ENCODE measurements around the gene SCUBE1.
A peak's percentile ranks its signal among the peaks of the same experiment; 100 is the strongest.

Gene SCUBE1

DNA sequence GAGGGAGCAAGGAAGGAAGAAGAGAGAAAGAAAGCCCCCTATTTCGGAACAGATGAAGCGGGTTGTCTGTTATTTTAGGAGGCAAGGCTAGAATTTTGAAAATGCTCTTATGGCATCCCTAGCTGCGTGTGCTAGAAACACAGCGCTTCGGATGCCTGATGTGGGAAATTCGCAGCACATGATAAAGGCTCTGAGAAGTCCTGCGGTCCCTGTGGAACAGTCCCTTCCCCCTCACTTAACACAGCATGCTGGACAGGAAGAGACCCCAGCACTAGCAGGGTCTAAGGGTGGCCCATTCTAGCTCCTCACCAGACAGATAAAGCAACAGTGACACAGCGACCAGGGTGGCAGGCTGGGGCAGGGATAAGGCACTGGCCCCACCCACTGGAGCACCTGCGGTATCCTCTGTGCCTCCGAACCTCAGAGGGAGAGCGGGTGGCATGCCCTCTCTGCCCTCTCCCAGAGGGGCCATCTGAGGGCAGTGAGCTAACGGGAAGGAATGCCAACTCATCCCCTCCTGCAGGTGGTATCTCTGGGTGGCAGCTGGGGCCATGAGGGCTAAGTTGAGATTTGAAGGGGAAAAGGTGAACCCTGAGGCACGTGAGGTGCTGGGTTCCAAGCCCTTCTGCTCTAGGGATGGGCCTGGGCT is 75.7 kb downstream of the SCUBE1 start:
- TF ChIP-seq, protein P1, sequence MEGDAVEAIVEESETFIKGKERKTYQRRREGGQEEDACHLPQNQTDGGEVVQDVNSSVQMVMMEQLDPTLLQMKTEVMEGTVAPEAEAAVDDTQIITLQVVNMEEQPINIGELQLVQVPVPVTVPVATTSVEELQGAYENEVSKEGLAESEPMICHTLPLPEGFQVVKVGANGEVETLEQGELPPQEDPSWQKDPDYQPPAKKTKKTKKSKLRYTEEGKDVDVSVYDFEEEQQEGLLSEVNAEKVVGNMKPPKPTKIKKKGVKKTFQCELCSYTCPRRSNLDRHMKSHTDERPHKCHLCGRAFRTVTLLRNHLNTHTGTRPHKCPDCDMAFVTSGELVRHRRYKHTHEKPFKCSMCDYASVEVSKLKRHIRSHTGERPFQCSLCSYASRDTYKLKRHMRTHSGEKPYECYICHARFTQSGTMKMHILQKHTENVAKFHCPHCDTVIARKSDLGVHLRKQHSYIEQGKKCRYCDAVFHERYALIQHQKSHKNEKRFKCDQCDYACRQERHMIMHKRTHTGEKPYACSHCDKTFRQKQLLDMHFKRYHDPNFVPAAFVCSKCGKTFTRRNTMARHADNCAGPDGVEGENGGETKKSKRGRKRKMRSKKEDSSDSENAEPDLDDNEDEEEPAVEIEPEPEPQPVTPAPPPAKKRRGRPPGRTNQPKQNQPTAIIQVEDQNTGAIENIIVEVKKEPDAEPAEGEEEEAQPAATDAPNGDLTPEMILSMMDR (IDR thresholded peaks at IDR 0.05; ENCODE audit: unreplicated experiment in 3 of 3): no peak
- Mint-ChIP-seq H3K4me1 (peaks cover 58% of the 10 kb centered on the region), H3K4me3 (no peak overlapping the region), H3K9me3 (peaks cover 3% of the 10 kb centered on the region), H3K27me3 (ENCODE audit: low read depth) (peaks cover 60% of the 10 kb centered on the region), H3K36me3 (ENCODE audit: low read depth) (no peaks in the 10 kb centered on the region), H3K27ac (no peak overlapping the region)

DNA sequence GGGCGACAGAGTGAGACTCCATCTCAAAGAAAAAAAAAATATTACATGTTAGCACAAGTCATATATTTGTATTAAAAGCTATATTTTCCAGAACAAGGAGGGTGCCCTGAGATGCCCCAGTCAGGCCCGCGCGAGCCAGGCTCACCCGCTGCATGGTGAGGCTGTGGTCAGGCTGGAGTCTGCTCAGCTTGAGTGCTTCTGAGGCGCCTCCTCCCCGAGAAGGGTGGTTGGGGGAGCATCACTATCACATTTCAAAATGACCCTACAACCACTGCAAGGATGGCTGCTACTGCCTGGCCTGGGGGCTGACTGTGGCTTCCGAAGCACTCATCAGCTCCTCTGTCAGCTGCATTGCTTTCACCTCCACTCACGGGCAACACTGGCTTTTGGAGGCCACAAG is 77.1 kb downstream of the SCUBE1 start:
- Mint-ChIP-seq H3K36me3 (ENCODE audit: low read depth) (no peaks in the 10 kb centered on the region), H3K4me3 (no peak overlapping the region), H3K9me3 (peaks cover 3% of the 10 kb centered on the region), H3K27ac (no peak overlapping the region), H3K27me3 (ENCODE audit: low read depth) (peaks cover 57% of the 10 kb centered on the region), H3K4me1 (peaks cover 56% of the 10 kb centered on the region)
- TF ChIP-seq, protein P1 (IDR thresholded peaks at IDR 0.05; ENCODE audit: unreplicated experiment in 3 of 3): no peak

DNA sequence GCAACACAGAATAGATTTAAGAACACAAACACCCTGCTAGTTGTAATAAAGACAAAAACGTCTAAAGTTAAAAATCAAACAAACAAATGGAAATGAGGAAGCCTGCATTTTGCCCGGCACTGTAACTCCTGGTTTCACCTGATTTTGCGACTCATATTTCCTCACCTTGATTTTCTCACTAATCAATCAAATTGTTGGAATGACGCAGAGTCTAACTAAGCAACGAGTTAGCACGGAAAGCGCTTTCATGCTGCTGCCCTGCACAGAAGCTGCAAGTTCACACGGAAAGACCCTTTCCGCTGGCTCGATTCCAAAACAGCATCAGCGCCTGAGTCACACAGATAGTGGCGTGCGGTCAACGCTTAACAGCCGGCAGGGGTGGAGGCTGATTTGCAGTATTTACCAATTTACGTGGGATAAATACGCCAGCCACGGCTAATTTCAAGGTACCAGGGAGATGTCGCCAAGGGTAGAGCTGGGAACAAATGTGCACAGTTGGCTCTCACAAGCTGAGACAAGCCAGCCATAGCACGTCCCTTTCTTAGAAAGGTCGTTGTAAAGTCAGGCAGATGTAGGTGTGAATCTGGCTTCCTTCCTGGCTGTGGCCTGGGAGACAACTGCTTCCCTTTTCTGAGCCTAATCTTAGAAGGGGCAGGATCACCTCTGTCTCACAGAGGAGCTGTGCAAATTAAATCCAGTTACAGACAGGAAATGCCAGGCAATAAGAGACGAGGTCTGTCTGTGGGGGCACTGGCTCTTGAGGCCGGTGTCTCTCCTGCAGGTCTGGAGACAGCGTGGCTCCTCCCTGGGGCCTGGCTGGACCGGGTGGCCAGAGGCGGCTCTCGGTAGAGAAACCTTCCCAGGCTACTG is 79.3 kb downstream of the SCUBE1 start:
- peaks cover 3% of the 10 kb centered on the region for H3K9me3 Mint-ChIP-seq
- H3K36me3 Mint-ChIP-seq (ENCODE audit: low read depth): peaks cover 1% of the 10 kb centered on the region
- TF ChIP-seq, protein P1 (IDR thresholded peaks at IDR 0.05; ENCODE audit: unreplicated experiment in 3 of 3): no peak
- H3K4me3 Mint-ChIP-seq: peak overlapping the region; percentile 22 to 36 (median 29)
- peaks cover 52% of the 10 kb centered on the region for H3K27me3 Mint-ChIP-seq (ENCODE audit: low read depth)
- peak overlapping the region in 2 of 3 experiments; percentile 24 to 70 for H3K27ac Mint-ChIP-seq
- peaks cover 56% of the 10 kb centered on the region for H3K4me1 Mint-ChIP-seq

DNA sequence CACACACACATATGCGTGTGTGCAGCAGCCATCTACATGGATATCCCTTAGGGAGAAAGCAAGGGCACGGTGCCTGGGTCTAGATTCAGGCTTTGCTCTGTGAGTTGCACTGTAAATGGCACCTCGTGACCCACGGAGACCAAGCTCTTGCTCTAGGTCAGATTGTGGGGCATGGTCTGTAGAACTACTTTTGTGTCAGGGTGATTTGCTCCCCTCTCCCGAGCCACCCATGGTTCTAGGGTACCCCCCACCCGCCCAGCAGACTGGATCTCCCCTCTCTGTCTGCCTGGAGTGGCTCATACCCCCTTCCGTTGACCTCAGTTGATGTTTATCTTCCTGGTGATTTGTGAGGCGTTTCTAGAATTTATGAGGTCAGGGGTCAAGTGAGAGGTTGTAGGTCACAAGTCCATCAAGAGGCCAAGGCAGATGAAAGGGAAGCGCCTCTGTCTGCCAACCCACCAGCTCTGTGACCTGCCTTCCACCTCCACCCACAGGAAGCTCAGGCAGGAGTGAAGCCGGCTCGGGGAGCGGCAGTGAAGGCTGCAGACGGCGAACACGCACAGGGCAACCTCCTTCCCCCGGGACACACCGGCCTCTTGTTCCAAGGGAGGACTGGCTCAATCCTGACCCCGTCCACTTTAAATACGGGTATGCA is 80.1 kb downstream of the SCUBE1 start:
- Mint-ChIP-seq H3K9me3 (peaks cover 3% of the 10 kb centered on the region), H3K27ac (peak overlapping the region in 1 of 3 experiments; percentile 70), H3K27me3 (ENCODE audit: low read depth) (peaks cover 48% of the 10 kb centered on the region), H3K36me3 (ENCODE audit: low read depth) (peaks cover 3% of the 10 kb centered on the region), H3K4me3 (peak overlapping the region; percentile 22 to 36 (median 29)), H3K4me1 (peaks cover 51% of the 10 kb centered on the region)
- TF ChIP-seq, protein P1 (IDR thresholded peaks at IDR 0.05; ENCODE audit: unreplicated experiment in 3 of 3): no peak

DNA sequence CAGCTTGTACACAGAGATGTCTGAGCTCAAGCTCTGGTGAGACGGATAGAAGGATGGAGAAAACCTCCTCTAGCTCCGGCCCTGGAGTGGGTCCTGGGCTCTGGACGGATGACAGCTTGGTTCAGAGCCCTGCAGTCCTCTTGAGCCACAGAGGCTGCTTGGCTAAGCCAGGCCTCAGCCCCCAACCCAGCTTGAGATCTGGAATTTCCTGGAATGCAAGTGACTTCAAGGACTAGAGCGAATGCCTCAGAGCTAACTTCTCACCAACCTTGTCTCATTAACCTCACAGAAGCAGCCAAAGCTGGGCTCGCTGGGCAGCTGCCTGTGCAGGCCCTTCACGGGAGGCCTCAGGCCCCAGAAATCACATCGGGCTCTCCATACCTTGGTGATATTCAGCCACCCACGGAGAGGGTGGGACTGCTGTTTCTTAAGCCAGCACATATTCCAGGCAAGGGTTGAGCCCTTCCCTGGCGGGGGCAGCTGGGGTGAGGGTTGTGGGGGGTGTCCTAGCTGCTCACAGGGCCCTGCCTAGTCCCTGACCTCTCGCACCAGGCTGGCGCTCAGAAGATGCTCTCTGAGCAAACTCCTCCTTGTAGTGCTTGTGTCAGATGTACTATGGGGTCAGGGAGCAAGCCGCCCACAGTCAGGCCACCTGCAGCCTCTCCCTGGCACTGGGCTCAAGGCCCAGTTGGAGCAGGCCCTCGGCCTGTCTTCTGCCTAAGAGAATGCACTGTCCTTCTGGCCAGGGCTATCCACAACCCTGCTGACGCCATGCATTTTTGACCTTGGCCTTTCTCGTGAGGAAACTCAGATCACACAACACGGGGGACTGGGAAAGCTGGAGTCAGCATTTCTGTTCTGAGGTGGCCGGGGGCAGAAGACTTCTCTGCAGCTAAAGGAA is 82.6 kb downstream of the SCUBE1 start:
- Mint-ChIP-seq H3K9me3 (peaks cover 3% of the 10 kb centered on the region), H3K27me3 (ENCODE audit: low read depth) (peaks cover 51% of the 10 kb centered on the region), H3K4me1 (peaks cover 63% of the 10 kb centered on the region), H3K27ac (peak overlapping the region in 2 of 3 experiments; percentile 32 to 74), H3K4me3 (no peak overlapping the region), H3K36me3 (ENCODE audit: low read depth) (peaks cover 6% of the 10 kb centered on the region)
- TF ChIP-seq, protein P1 (IDR thresholded peaks at IDR 0.05; ENCODE audit: unreplicated experiment in 3 of 3): no peak
